HG02588 (cell line): ENCODE data around the gene BCAS4.
A peak's percentile ranks its signal among the peaks of the same experiment; 100 is the strongest.
"Not testable (repeated sequence)": the region's sequence is repeated elsewhere in the genome, so short reads cannot be mapped to it uniquely, and the experiment has no call there.

Source experiments
- ATAC-seq: cut with Tn5 transposase; IDR thresholded peaks from one replicate; pipeline ENCODE4 v1.9.1; 2021; ENCODE audit warnings: mild to moderate bottlenecking, moderate library complexity; ENCODE audit not compliant: unreplicated experiment

The BCAS4 gene

GRCh38 chr20:50798650-50799049, 3.8 kb downstream of the BCAS4 start:
- no peak for ATAC-seq

GRCh38 chr20:50799176-50799889, 4.5 kb downstream of the BCAS4 start:
- no peak for ATAC-seq

- ATAC-seq: peak; percentile 38
These were observed 5.2 kb downstream of the BCAS4 start for GRCh38 chr20:50799890-50800550.

- ATAC-seq: not testable (repeated sequence)
These were observed 6.3 kb downstream of the BCAS4 start for GRCh38 chr20:50800986-50801746.

GRCh38 chr20:50801747-50802125, 6.9 kb downstream of the BCAS4 start:
- ATAC-seq: no peak

GRCh38 chr20:50802289-50802688, 7.4 kb downstream of the BCAS4 start:
- ATAC-seq: no peak

- no peak for ATAC-seq
These were observed 9.8 kb downstream of the BCAS4 start for GRCh38 chr20:50804437-50805348.

- no peak for ATAC-seq
These were observed 10.5 kb downstream of the BCAS4 start for GRCh38 chr20:50805349-50805684.

- ATAC-seq: no peak
These were observed 11.4 kb downstream of the BCAS4 start for GRCh38 chr20:50806126-50806768.

GRCh38 chr20:50810063-50810462, 15.2 kb downstream of the BCAS4 start:
- ATAC-seq: no peak

GRCh38 chr20:50810842-50811241, 16.0 kb downstream of the BCAS4 start:
- no peak for ATAC-seq

- no peak for ATAC-seq
These were observed 18.3 kb downstream of the BCAS4 start for GRCh38 chr20:50813101-50813643.

- no peak for ATAC-seq
These were observed 18.9 kb downstream of the BCAS4 start for GRCh38 chr20:50813801-50814200.

GRCh38 chr20:50814438-50815161, 19.7 kb downstream of the BCAS4 start:
- no peak for ATAC-seq

- ATAC-seq: peak; percentile 46
These were observed 20.5 kb downstream of the BCAS4 start for GRCh38 chr20:50815162-50815989.

GRCh38 chr20:50817776-50818172, 22.9 kb downstream of the BCAS4 start:
- no peak for ATAC-seq

GRCh38 chr20:50819349-50819748, 24.5 kb downstream of the BCAS4 start:
- no peak for ATAC-seq

- no peak for ATAC-seq
These were observed 25.8 kb downstream of the BCAS4 start for GRCh38 chr20:50820515-50821256.
